IMR-90 (cell line): ENCODE results near the gene CENPX. TPM values are rescaled to one million over a fixed set of nuclear protein-coding genes. Genes with fewer than 3 reads are reported as not detected.

Source experiments
- ATAC-seq: fragments of 200-7000 bp; cut with Tn5 transposase; 2 replicates; pipeline ENCODE4 v1.9.1; 2020; ENCODE audit warnings: low read depth, mild to moderate bottlenecking, moderate library complexity
- BruUV-seq: library from RNA; stranded (reverse); fragments of 400-500 nt; replicated peaks from 2 replicates; lab custom pipeline; 2021; lab: Mats Ljungman, UMichigan
- CTCF ChIA-PET: fragments of 300-600 bp; formaldehyde crosslinking; extraction: SDS; loops from one replicate; lab custom pipeline; 2021; ENCODE audit warnings: antibody characterized with exemption; lab: Yijun Ruan, JAX
- POLR2A ChIA-PET: fragments of 300-600 bp; sonication (Branson Sonifier 250); formaldehyde crosslinking; loops from one replicate; lab custom pipeline; 2022; ENCODE audit warnings: antibody characterized with exemption; ENCODE audit not compliant: unreplicated experiment; lab: Charles Lee
- DNase-seq: peaks from one replicate; pipeline ENCODE4 v3.0.0; 2013
- H2AFZ ChIP-seq: replicated peaks from 2 replicates; pipeline ENCODE3; 2013; ENCODE audit warnings: low read length, mild to moderate bottlenecking; ENCODE audit not compliant: poor library complexity
- H2AK5ac ChIP-seq: 2 replicates; pipeline ENCODE4 v1.6.1; 2013; ENCODE audit warnings: low read depth, low read length, inconsistent platforms
- H2AK9ac ChIP-seq: replicated peaks from 2 replicates; pipeline ENCODE3; 2013; ENCODE audit warnings: mild to moderate bottlenecking, low read depth, low read length, moderate library complexity; ENCODE audit not compliant: poor library complexity
- H2BK120ac ChIP-seq: 2 replicates; pipeline ENCODE4 v1.6.1; 2013; ENCODE audit warnings: low read depth, low read length, inconsistent platforms
- H2BK15ac ChIP-seq: 3 replicates; pipeline ENCODE4 v1.6.1; 2013; ENCODE audit warnings: low read depth, low read length, inconsistent platforms
- H2BK20ac ChIP-seq: 2 replicates; pipeline ENCODE4 v1.6.1; 2013; ENCODE audit warnings: low read depth, mild to moderate bottlenecking, inconsistent platforms, low read length, moderate library complexity
- H2BK5ac ChIP-seq: 2 replicates; pipeline ENCODE4 v1.6.1; 2013; ENCODE audit warnings: mild to moderate bottlenecking, low read depth, low read length, inconsistent platforms; ENCODE audit not compliant: poor library complexity, severe bottlenecking
- H3K14ac ChIP-seq: replicated peaks from 2 replicates; pipeline ENCODE4 v1.6.1; 2013; ENCODE audit warnings: low read depth, low read length, inconsistent platforms
- H3K18ac ChIP-seq: 2 replicates; pipeline ENCODE4 v1.6.1; 2013; ENCODE audit warnings: low read depth, low read length, control low read depth
- H3K23ac ChIP-seq: 2 replicates; pipeline ENCODE4 v1.6.1; 2013; ENCODE audit warnings: low read depth, low read length, inconsistent platforms
- H3K27ac ChIP-seq: 2 replicates; pipeline ENCODE4 v1.5.1; 2013; ENCODE audit warnings: mild to moderate bottlenecking, control low read depth, low read length; ENCODE audit not compliant: insufficient read depth
- H3K27me3 ChIP-seq: 2 replicates; pipeline ENCODE4 v1.6.1; 2013; ENCODE audit warnings: low read length; ENCODE audit not compliant: control insufficient read depth, insufficient read depth
- H3K36me3 ChIP-seq: 2 replicates; pipeline ENCODE4 v1.6.1; 2013; ENCODE audit warnings: low read length, mixed read lengths; ENCODE audit not compliant: control insufficient read depth, insufficient read depth
- H3K4ac ChIP-seq: 2 replicates; pipeline ENCODE4 v1.6.1; 2013; ENCODE audit warnings: low read depth, low read length, inconsistent platforms
- H3K4me1 ChIP-seq: 2 replicates; pipeline ENCODE4 v1.6.1; 2013; ENCODE audit warnings: low read length, mixed read lengths; ENCODE audit not compliant: control insufficient read depth, insufficient read depth
- H3K4me2 ChIP-seq: 2 replicates; pipeline ENCODE4 v1.6.1; 2013; ENCODE audit warnings: low read depth, mild to moderate bottlenecking, control low read depth, low read length, moderate library complexity
- H3K4me3 ChIP-seq: 2 replicates; pipeline ENCODE4 v1.5.1; 2013; ENCODE audit warnings: low read depth, mild to moderate bottlenecking, control low read depth, low read length, moderate library complexity; ENCODE audit not compliant: insufficient read depth
- H3K56ac ChIP-seq: 2 replicates; pipeline ENCODE4 v1.6.1; 2013; ENCODE audit warnings: low read length, inconsistent platforms; ENCODE audit not compliant: insufficient read depth; ENCODE audit errors: extremely low read depth
- H3K79me1 ChIP-seq, 2 experiments: 2 replicates each; pipeline ENCODE4 v1.6.1; 2013; ENCODE audit warnings: low read length in 2 of 2, inconsistent platforms in 1 of 2, low read depth in 1 of 2
- H3K9ac ChIP-seq: 2 replicates; pipeline ENCODE4 v1.6.1; 2013; ENCODE audit warnings: low read depth, low read length, control low read depth
- H3K9me1 ChIP-seq: 2 replicates; pipeline ENCODE4 v1.6.1; 2013; ENCODE audit warnings: low read length, inconsistent platforms; ENCODE audit not compliant: insufficient read depth
- H3K9me3 ChIP-seq: 2 replicates; pipeline ENCODE4 v1.6.1; 2013; ENCODE audit warnings: low read length; ENCODE audit not compliant: control insufficient read depth, insufficient read depth
- H4K20me1 ChIP-seq: 2 replicates; pipeline ENCODE4 v1.6.1; 2013; ENCODE audit warnings: low read length, inconsistent platforms; ENCODE audit not compliant: insufficient read depth
- H4K5ac ChIP-seq: 2 replicates; pipeline ENCODE4 v1.6.1; 2013; ENCODE audit warnings: mild to moderate bottlenecking, low read depth, low read length, control low read depth
- H4K8ac ChIP-seq, 2 experiments: 2 replicates each; pipeline ENCODE4 v1.6.1; 2013; ENCODE audit warnings: low read depth in 2 of 2, low read length in 2 of 2, control low read depth in 1 of 2, inconsistent platforms in 1 of 2
- H4K91ac ChIP-seq: 2 replicates; pipeline ENCODE4 v1.6.1; 2013; ENCODE audit warnings: low read depth, low read length, inconsistent platforms; ENCODE audit not compliant: insufficient read depth
- BHLHE40 ChIP-seq: fragments of 150-350 bp; IDR thresholded peaks from 2 replicates; pipeline ENCODE4 v1.6.1; 2016; ENCODE audit warnings: mild to moderate bottlenecking, low read depth, low read length
- CTCF ChIP-seq: conservative IDR thresholded peaks from 2 replicates; pipeline ENCODE4 v1.5.1; 2012; ENCODE audit warnings: mild to moderate bottlenecking, low read depth, low read length, improper control_type of control experiment
- FOS ChIP-seq: fragments of 150-350 bp; IDR thresholded peaks from 2 replicates; pipeline ENCODE4 v1.6.1; 2016; ENCODE audit warnings: low read depth, low read length
- MAFK ChIP-seq: IDR thresholded peaks from 2 replicates; pipeline ENCODE4 v1.6.1; 2012; ENCODE audit warnings: low read depth, low read length, improper control_type of control experiment
- MAZ ChIP-seq: IDR thresholded peaks from 2 replicates; pipeline ENCODE4 v1.6.1; 2012; ENCODE audit warnings: low read depth, mild to moderate bottlenecking, low read length, improper control_type of control experiment, moderate library complexity, borderline replicate concordance
- MXI1 ChIP-seq: IDR thresholded peaks from 2 replicates; pipeline ENCODE4 v1.6.1; 2012; ENCODE audit warnings: low read depth, mild to moderate bottlenecking, low read length, moderate library complexity, borderline replicate concordance
- NFE2L2 ChIP-seq: fragments of 150-350 bp; IDR thresholded peaks from 2 replicates; pipeline ENCODE4 v1.6.1; 2016; ENCODE audit warnings: low read depth, mild to moderate bottlenecking, low read length
- RCOR1 ChIP-seq: IDR thresholded peaks from 2 replicates; pipeline ENCODE4 v1.6.1; 2012; ENCODE audit warnings: mild to moderate bottlenecking, low read length, improper control_type of control experiment; ENCODE audit not compliant: insufficient replicate concordance
- SMC3 ChIP-seq: fragments of 150-350 bp; IDR thresholded peaks from 2 replicates; pipeline ENCODE4 v1.6.1; 2016; ENCODE audit warnings: low read depth, mild to moderate bottlenecking, antibody characterized with exemption, low read length, moderate library complexity
- WGBS, 2 experiments: methylation state at CpG; one replicate each; pipeline versions ENCODE4 v1.1.5 to v1.1.7; 2013; ENCODE audit warnings: missing lambda C conversion rate in 2 of 2; ENCODE audit not compliant: insufficient read length in 1 of 2; ENCODE audit errors: extremely low coverage in 2 of 2; 5-methylcytosine and 5-hydroxymethylcytosine counted together
- dilution Hi-C: fragments of 300-500 bp; cut with HindIII; formaldehyde crosslinking; loops from one replicate; pipeline ENCODE4 v1.14.3; 2018; ENCODE audit warnings: low sequenced_read_pairs; ENCODE audit not compliant: unreplicated experiment
- in situ Hi-C: fragments of 300-500 bp; cut with MboI; formaldehyde crosslinking; loops from 3 replicates; pipeline ENCODE4 v1.14.3; 2019; ENCODE audit warnings: low sequenced_read_pairs, inconsistent platforms, mixed read lengths
- intact Hi-C: fragments of 100-400 bp; cut with micrococcal nuclease; formaldehyde crosslinking; loops from 2 replicates; pipeline ENCODE4 v1.10.0; 2022
- polyA plus RNA-seq, 3 experiments: library from polyadenylated mRNA; depleted of rRNA; stranded (reverse); fragments of >200 nt; gene quantifications; 2 replicates each; pipeline ENCODE4 v1.2.3, GENCODE V29; 2012; ENCODE audit warnings: low replicate concordance in 1 of 3
- total RNA-seq: library from RNA; depleted of rRNA; stranded (reverse); fragments of >200 nt; gene quantifications from 2 replicates; pipeline ENCODE4 v1.2.3, GENCODE V29; 2012
- TF ChIP-seq, protein P1 (sequence below): fragments of 150-350 bp; IDR thresholded peaks from 2 replicates; pipeline ENCODE4 v1.6.1; 2017; ENCODE audit warnings: mild to moderate bottlenecking, antibody characterized with exemption, low read length, low read depth

Gene CENPX
- total and polyA plus RNA-seq, 2 of the 4 experiments (the other 2 are of a cell fraction): 44.8 to 86.8 TPM

DNA sequence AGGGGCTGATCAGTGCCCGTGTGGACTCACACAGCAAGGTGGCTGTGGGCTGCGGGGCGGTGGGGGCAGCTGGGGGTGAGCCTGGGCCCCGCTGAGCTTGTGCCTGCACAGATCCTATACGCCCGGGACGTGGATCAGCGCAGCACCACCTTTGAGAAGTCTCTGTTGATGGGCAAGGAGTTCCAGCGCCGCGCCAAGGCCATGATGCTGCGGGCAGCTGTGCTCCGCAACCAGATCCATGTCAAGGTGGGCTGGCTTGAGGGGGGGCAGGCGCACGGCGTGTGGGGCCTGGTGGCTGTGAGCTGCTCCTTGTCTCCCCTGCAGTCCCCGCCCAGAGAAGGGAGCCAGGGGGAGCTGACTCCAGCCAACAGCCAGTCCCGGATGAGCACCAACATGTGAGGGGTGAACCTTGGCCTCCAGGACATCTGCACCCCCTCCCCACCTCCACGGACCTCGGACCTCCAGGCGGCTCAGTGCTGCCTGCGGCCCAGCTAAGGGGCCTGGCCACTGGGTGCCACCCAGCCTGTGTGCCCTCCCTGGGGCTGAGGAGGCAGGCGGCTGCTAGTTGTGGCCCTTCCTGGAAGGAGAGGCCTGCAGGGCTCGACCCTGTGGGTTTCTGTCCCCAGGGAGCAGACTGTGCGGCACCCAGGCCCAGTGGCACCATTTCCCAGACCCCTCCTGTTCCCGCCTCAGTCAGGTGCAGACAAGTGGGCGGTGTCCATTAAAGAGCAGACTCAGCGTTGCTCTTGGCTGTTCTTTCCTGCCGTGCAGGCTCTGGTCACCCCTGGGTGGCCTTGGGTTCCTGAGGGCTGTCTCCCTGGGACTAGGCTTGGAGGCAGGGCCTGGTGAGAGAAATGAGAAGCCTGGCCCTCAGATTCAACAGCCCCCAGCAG, 34.3 kb upstream of the CENPX start (continued):
- no peak for TF ChIP-seq MAZ

- Histone ChIP-seq H4K8ac (no peak overlapping the region), H2AK9ac (no peak overlapping the region), H4K91ac (no peak overlapping the region), H3K56ac (no peak overlapping the region), H2BK120ac (no peak overlapping the region), H4K20me1 (peaks cover 4% of the 10 kb centered on the region), H3K27me3 (no peaks in the 10 kb centered on the region), H3K9ac (no peak overlapping the region), H3K4me3 (no peak overlapping the region), H3K4me2 (no peak overlapping the region), H2AFZ (no peak overlapping the region), H2BK5ac (no peak overlapping the region), H3K79me1 (peaks cover 6 to 29% of the 10 kb centered on the region in 2 experiments), H3K9me3 (no peaks in the 10 kb centered on the region), H3K18ac (no peak overlapping the region), H2BK20ac (no peak overlapping the region), H3K4ac (no peak overlapping the region), H3K14ac (no peak overlapping the region), H2BK15ac (no peak overlapping the region), H3K36me3 (peaks cover 64% of the 10 kb centered on the region), H2AK5ac (no peak overlapping the region), H3K9me1 (no peaks in the 10 kb centered on the region), H3K23ac (no peak overlapping the region), H3K27ac (no peak overlapping the region), H3K4me1 (peaks cover 9% of the 10 kb centered on the region; the same call in 1 of the 2 replicates), H4K5ac (no peak overlapping the region)
- CTCF ChIA-PET: no interaction called here
- no peak for ATAC-seq
- POLR2A ChIA-PET: no interaction called here
- no TSS peak for BruUV-seq
- intact Hi-C loops (no loop called here), in situ Hi-C loops (no loop called here), dilution Hi-C loops (no loop called here)
- WGBS, 2 experiments: 94% methylated on average over 19 of the region's 28 CpGs; no CpG with 5 or more reads in 1 of the 2 experiments
- no peak for DNase-seq
- TF ChIP-seq MAZ (no peak), MXI1 (no peak), FOS (no peak), SMC3 (no peak), RCOR1 (no peak), NFE2L2 (no peak), CTCF (no peak), MAFK (no peak), BHLHE40 (no peak)
- TF ChIP-seq, protein P1, sequence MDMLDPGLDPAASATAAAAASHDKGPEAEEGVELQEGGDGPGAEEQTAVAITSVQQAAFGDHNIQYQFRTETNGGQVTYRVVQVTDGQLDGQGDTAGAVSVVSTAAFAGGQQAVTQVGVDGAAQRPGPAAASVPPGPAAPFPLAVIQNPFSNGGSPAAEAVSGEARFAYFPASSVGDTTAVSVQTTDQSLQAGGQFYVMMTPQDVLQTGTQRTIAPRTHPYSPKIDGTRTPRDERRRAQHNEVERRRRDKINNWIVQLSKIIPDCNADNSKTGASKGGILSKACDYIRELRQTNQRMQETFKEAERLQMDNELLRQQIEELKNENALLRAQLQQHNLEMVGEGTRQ: no peak
Measured at GRCh38 chr17:82055965-82056728, 33.5 kb upstream of the CENPX start.
